Neuronal stem cell (in vitro differentiated cells): ENCODE measurements around the gene CRTC2.

ENCODE experiments used
- DNase-seq: peaks from one replicate; pipeline ENCODE4 v3.0.0-alpha.2; 2013; ENCODE audit warnings: low spot score
- H2AFZ ChIP-seq: one replicate; pipeline ENCODE4 v1.6.1; 2013; ENCODE audit warnings: mild to moderate bottlenecking, low read length, inconsistent platforms
- H2AK5ac ChIP-seq: 2 replicates; pipeline ENCODE4 v1.6.1; 2013; ENCODE audit warnings: low read depth, mild to moderate bottlenecking, inconsistent platforms, low read length, moderate library complexity, mixed read lengths
- H2BK120ac ChIP-seq: 2 replicates; pipeline ENCODE4 v1.6.1; 2013; ENCODE audit warnings: low read depth, mild to moderate bottlenecking, inconsistent platforms, low read length, moderate library complexity, mixed read lengths
- H2BK12ac ChIP-seq: one replicate; pipeline ENCODE4 v1.6.1; 2013; ENCODE audit warnings: low read length, inconsistent platforms
- H2BK15ac ChIP-seq: 2 replicates; pipeline ENCODE4 v1.6.1; 2013; ENCODE audit warnings: mild to moderate bottlenecking, low read length, inconsistent platforms, mixed read lengths
- H2BK5ac ChIP-seq: one replicate; pipeline ENCODE4 v1.6.1; 2013; ENCODE audit warnings: inconsistent platforms, mild to moderate bottlenecking, low read length, moderate library complexity
- H3K14ac ChIP-seq: one replicate; pipeline ENCODE4 v1.6.1; 2013; ENCODE audit warnings: low read length, inconsistent platforms
- H3K18ac ChIP-seq: 2 replicates; pipeline ENCODE4 v1.6.1; 2013; ENCODE audit warnings: low read length, inconsistent platforms
- H3K23ac ChIP-seq: 2 replicates; pipeline ENCODE4 v1.6.1; 2013; ENCODE audit warnings: low read depth, mild to moderate bottlenecking, mixed read lengths, low read length, inconsistent platforms; ENCODE audit not compliant: poor library complexity
- H3K27ac ChIP-seq: replicated peaks from 3 replicates; pipeline ENCODE4 v1.5.1; 2013; ENCODE audit warnings: low read length, inconsistent platforms
- H3K27me3 ChIP-seq, 3 experiments: 2 replicates each; pipeline ENCODE4 v1.6.1; 2013; ENCODE audit warnings: low read length in 3 of 3, mild to moderate bottlenecking in 2 of 3, inconsistent platforms in 1 of 3, low read depth in 1 of 3, mixed read lengths in 1 of 3, moderate library complexity in 1 of 3; ENCODE audit not compliant: control insufficient read depth in 3 of 3, insufficient read depth in 3 of 3
- H3K36me3 ChIP-seq, 2 donors: replicated peaks in 1 of 2; 2 replicates each; pipeline ENCODE4 v1.6.1; 2013; ENCODE audit warnings: low read length in 2 of 2; ENCODE audit not compliant: control insufficient read depth in 2 of 2, insufficient read depth in 2 of 2
- H3K4ac ChIP-seq: 2 replicates; pipeline ENCODE4 v1.6.1; 2013; ENCODE audit warnings: inconsistent platforms, mild to moderate bottlenecking, low read length, moderate library complexity
- H3K4me1 ChIP-seq, 2 donors: 1 replicate in 1 of 2; 2 replicates in 1 of 2; pipeline ENCODE4 v1.6.1; 2013; ENCODE audit warnings: low read length in 2 of 2, low read depth in 1 of 2; ENCODE audit not compliant: control insufficient read depth in 2 of 2, insufficient read depth in 1 of 2
- H3K4me2 ChIP-seq: one replicate; pipeline ENCODE4 v1.6.1; 2013; ENCODE audit warnings: mild to moderate bottlenecking, low read length, inconsistent platforms; ENCODE audit not compliant: insufficient read depth, poor library complexity, severe bottlenecking
- H3K4me3 ChIP-seq, 2 donors: 2 replicates each; pipeline ENCODE4 v1.5.1; 2013; ENCODE audit warnings: low read length in 2 of 2, mild to moderate bottlenecking in 2 of 2, inconsistent platforms in 1 of 2, moderate library complexity in 1 of 2
- H3K79me1 ChIP-seq: one replicate; pipeline ENCODE4 v1.6.1; 2013; ENCODE audit warnings: low read depth, mild to moderate bottlenecking, inconsistent platforms, low read length, moderate library complexity
- H3K9ac ChIP-seq: one replicate; pipeline ENCODE4 v1.6.1; 2013; ENCODE audit warnings: mild to moderate bottlenecking, low read depth, low read length, inconsistent platforms; ENCODE audit not compliant: poor library complexity
- H3K9me3 ChIP-seq, 2 donors: replicated peaks in 1 of 2; 2 replicates each; pipeline versions ENCODE3 to v1.6.1; 2013; ENCODE audit warnings: low read length in 2 of 2, mild to moderate bottlenecking in 2 of 2, inconsistent platforms in 1 of 2, low read depth in 1 of 2, mixed read lengths in 1 of 2, moderate library complexity in 1 of 2; ENCODE audit not compliant: control insufficient read depth in 2 of 2, insufficient read depth in 1 of 2
- H4K8ac ChIP-seq: one replicate; pipeline ENCODE4 v1.6.1; 2013; ENCODE audit warnings: low read depth, mild to moderate bottlenecking, inconsistent platforms, low read length, moderate library complexity
- H4K91ac ChIP-seq: one replicate; pipeline ENCODE4 v1.6.1; 2013; ENCODE audit warnings: low read length, low read depth, mild to moderate bottlenecking, inconsistent platforms; ENCODE audit not compliant: poor library complexity
- WGBS, 2 donors: extraction: QIAGEN DNeasy Blood & Tissue Kit; methylation state at CpG; one replicate each; pipeline ENCODE4 v1.1.7; 2013; ENCODE audit warnings: missing lambda C conversion rate in 2 of 2, mixed read lengths in 1 of 2; ENCODE audit not compliant: insufficient read length in 2 of 2, insufficient replicate concordance in 1 of 2; ENCODE audit errors: extremely low coverage in 2 of 2; 5-methylcytosine and 5-hydroxymethylcytosine counted together

The CRTC2 gene

DNA sequence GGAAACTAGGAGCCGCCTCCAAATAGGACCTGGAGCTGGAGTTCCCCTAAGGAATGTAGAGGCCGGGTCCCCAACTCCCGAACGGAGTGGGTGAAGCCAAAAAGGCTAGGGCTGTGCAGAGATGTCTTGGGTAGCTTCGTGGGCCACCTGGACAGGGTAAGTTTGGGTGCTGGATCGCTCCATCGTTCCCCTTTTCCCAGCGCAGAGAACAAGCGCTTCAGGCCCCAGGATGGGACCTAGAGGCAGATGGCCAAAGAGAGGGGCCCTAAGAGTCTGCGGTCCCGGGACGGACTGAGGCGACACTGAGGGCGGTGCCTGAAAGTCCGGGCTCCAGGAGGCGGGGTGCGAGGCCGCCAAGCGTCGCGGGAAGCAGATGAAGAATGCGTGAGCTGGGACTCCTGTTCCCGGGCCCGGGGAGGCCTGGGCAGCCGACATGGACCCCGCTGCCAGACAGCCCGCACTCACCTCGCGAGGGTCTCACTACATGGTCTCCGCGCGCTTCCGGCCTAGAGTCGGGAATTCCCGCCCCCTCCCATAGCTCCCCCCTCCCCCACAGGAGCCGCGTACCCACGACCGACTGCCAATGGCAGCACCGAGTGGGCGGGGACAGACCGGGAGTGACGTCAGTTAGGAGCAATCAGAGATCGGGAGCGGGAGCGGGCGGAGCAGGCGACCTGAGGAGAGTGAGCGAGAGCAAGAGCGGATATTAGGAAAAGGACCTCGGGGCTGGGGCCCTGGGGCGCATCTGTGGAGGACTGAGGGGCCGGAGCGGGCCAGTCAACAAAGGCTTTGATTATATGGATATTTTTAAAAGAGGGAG is 4.8 kb upstream of the CRTC2 start, which contains the start of gene SLC39A1:
Gene SLC39A1, minus strand, starts transcription at position 508 of the 820 bp plus-strand sequence. CDS start 822 bp downstream, outside the sequence.
- no CpG with 5 or more reads among the region's 54 CpGs for WGBS, 2 donors
- Histone ChIP-seq H2BK120ac (peak within 1 kb of the TSS; percentile 13), H4K91ac (no peak within 1 kb of the TSS), H3K14ac (no peak within 1 kb of the TSS), H2AK5ac (peak within 1 kb of the TSS; percentile 90), H3K27me3 (no peaks in the 10 kb centered on the region), H4K8ac (no peak within 1 kb of the TSS), H2BK15ac (peak within 1 kb of the TSS; percentile 7), H3K4me2 (peak within 1 kb of the TSS; percentile 80), H3K23ac (peak within 1 kb of the TSS; percentile 89), H2BK12ac (no peak within 1 kb of the TSS), H3K9ac (peak within 1 kb of the TSS; percentile 94), H3K9me3 (no peaks in the 10 kb centered on the region), H3K36me3 (peaks cover 20 to 41% of the 10 kb centered on the region in 2 donors), H2AFZ (peak within 1 kb of the TSS; percentile 83), H3K27ac (peak within 1 kb of the TSS; percentile 97), H3K4ac (peak within 1 kb of the TSS; percentile 40), H3K79me1 (peaks cover 8% of the 10 kb centered on the region), H3K4me1 (peaks cover 17 to 25% of the 10 kb centered on the region in 2 donors), H3K18ac (peak within 1 kb of the TSS; percentile 94), H2BK5ac (peak within 1 kb of the TSS; percentile 55), H3K4me3 (peak within 1 kb of the TSS; percentile 68 to 84)
- DNase-seq: peak; percentile 97

DNA sequence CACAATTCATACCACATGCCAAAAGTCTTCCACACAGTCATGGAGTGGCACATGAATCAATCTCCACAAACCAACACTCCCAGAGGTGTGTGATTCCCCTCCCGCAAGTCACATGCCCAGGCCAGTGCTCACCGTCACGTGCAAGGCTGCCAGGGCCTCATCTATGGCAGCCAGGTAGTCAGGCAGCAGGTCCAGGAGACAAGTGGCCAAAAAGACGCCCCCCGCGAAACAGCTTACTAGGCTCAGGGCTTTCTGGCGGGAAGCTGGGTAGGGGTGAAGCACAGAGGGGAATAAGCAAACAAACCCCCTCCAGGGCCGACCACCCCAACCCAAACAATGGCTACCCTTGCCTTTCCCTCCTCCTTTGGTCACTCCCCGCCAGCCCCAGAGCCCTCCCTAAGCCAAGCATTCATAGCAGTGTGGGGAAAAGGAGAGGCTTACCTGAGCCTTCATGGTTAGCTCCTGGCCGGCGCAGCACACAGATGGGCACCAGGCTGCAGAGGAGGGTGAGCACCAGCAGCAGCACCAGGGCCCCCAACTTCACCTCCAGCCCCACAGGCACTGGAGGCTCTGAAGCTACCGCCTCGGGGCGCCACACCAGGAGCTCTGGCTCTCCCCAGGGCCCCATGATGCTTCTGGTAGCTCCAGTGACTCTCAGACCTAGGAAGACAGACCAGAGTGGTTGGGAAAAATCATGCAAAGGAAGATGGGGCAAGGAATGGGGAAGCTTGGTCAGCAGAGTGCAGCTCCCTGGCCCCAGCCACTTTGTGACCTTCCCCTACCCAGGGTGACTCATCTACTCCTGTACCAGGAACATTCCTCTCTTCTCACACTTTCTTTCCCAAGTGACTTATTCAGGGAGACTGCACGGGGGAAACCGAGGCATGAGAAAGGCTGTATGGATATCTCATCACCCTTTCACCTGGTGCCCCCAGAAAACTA is 3.9 kb upstream of the CRTC2 start:
- Histone ChIP-seq H3K36me3 (peaks cover 20 to 41% of the 10 kb centered on the region in 2 donors), H4K8ac (no peak overlapping the region), H3K4me2 (peak overlapping the region; percentile 77), H3K79me1 (peaks cover 13% of the 10 kb centered on the region), H3K4me3 (peak overlapping the region; percentile 68 to 84), H3K9ac (peak overlapping the region; percentile 84), H2BK5ac (peak overlapping the region; percentile 55), H3K14ac (no peak overlapping the region), H2BK12ac (no peak overlapping the region), H3K4me1 (peaks cover 15 to 23% of the 10 kb centered on the region in 2 donors), H3K27me3 (no peaks in the 10 kb centered on the region), H3K23ac (peak overlapping the region; percentile 76), H3K27ac (no peak overlapping the region), H4K91ac (no peak overlapping the region), H2BK15ac (peak overlapping the region; percentile 7), H2AFZ (no peak overlapping the region), H3K9me3 (no peaks in the 10 kb centered on the region), H3K4ac (no peak overlapping the region), H2AK5ac (peak overlapping the region; percentile 90), H3K18ac (peak overlapping the region; percentile 55), H2BK120ac (peak overlapping the region; percentile 13)
- DNase-seq: no peak
- WGBS, 2 donors: no CpG with 5 or more reads among the region's 16 CpGs

DNA sequence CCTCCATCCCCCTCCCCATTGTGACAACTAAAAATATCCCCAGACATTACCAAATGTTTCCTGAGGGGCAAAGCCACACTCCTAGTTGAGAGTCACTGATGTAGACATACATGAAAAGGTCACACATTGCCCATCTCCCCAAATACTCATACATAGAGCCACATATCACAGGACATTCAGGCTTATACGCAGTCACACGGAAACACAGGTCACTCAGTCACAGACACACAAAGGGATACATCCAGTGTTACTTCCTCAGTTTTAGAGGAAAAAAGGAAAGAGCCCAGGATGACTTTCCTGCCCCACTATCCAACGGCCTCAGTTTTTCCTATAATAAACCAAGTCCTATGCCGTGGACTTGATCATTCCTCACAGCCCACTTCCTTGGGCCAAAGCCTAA is 3.0 kb upstream of the CRTC2 start:
- Histone ChIP-seq H2BK15ac (no peak overlapping the region), H3K36me3 (peaks cover 20 to 41% of the 10 kb centered on the region in 2 donors), H3K4me3 (peak overlapping the region in 1 of 2 donors; percentile 68), H2BK5ac (no peak overlapping the region), H2AFZ (no peak overlapping the region), H2AK5ac (no peak overlapping the region), H3K23ac (no peak overlapping the region), H2BK12ac (no peak overlapping the region), H3K27ac (no peak overlapping the region), H4K91ac (no peak overlapping the region), H2BK120ac (no peak overlapping the region), H3K14ac (no peak overlapping the region), H3K4ac (no peak overlapping the region), H4K8ac (no peak overlapping the region), H3K79me1 (peaks cover 16% of the 10 kb centered on the region), H3K27me3 (no peaks in the 10 kb centered on the region), H3K9ac (no peak overlapping the region), H3K4me2 (no peak overlapping the region), H3K18ac (no peak overlapping the region), H3K4me1 (peaks cover 21 to 27% of the 10 kb centered on the region in 2 donors), H3K9me3 (no peaks in the 10 kb centered on the region)
- WGBS, 2 donors: no CpG with 5 or more reads among the region's 4 CpGs
- DNase-seq: no peak
